Neural progenitor cell (in vitro differentiated cells): ENCODE results near the gene RNF220. TPM values are rescaled to one million over a fixed set of nuclear protein-coding genes. Genes with fewer than 3 reads are reported as not detected.

ENCODE experiments used
- DNase-seq: peaks from one replicate; pipeline ENCODE4 v3.0.0-alpha.2; 2016; ENCODE audit warnings: low spot score
- H2AFZ ChIP-seq: fragments of 200-600 bp; sonication (generic); replicated peaks from 2 replicates; pipeline ENCODE4 v1.6.1; 2016; ENCODE audit warnings: antibody characterized with exemption
- H3F3A ChIP-seq: fragments of 200-600 bp; sonication (generic); 2 replicates; pipeline ENCODE4 v1.6.1; 2016; ENCODE audit warnings: antibody characterized with exemption, low read depth
- H3K27ac ChIP-seq: fragments of 200-600 bp; sonication (generic); 2 replicates; pipeline ENCODE4 v1.5.1; 2016; ENCODE audit warnings: mild to moderate bottlenecking
- H3K27me3 ChIP-seq: fragments of 200-600 bp; sonication (generic); 2 replicates; pipeline ENCODE4 v1.6.1; 2016; ENCODE audit warnings: mild to moderate bottlenecking, moderate library complexity
- H3K36me3 ChIP-seq: fragments of 200-600 bp; sonication (generic); 2 replicates; pipeline ENCODE4 v1.5.1; 2016
- H3K4me1 ChIP-seq: fragments of 200-600 bp; sonication (generic); 2 replicates; pipeline ENCODE4 v1.6.1; 2016; ENCODE audit warnings: mixed run types
- H3K4me2 ChIP-seq: fragments of 200-600 bp; sonication (generic); 2 replicates; pipeline ENCODE4 v1.6.1; 2016
- H3K4me3 ChIP-seq: fragments of 200-600 bp; sonication (generic); 2 replicates; pipeline ENCODE4 v1.5.1; 2016
- H3K79me2 ChIP-seq: fragments of 200-600 bp; sonication (generic); 2 replicates; pipeline ENCODE4 v1.6.1; 2016; ENCODE audit warnings: low read depth
- H3K9ac ChIP-seq: fragments of 200-600 bp; sonication (generic); 2 replicates; pipeline ENCODE4 v1.6.1; 2016
- H3K9me3 ChIP-seq: fragments of 200-600 bp; sonication (generic); 2 replicates; pipeline ENCODE4 v1.5.1; 2016; ENCODE audit warnings: low read depth
- H4K20me1 ChIP-seq: fragments of 200-600 bp; sonication (generic); 2 replicates; pipeline ENCODE4 v1.6.1; 2016; ENCODE audit warnings: low read depth
- H3K27ac Mint-ChIP-seq: 3 replicates; pipeline ENCODE4 v1.8.0; 2021; ENCODE audit warnings: mixed read lengths
- H3K27me3 Mint-ChIP-seq: 2 replicates; pipeline ENCODE4 v1.8.0; 2022; ENCODE audit warnings: low read depth, mild to moderate bottlenecking, inconsistent platforms, moderate library complexity, mixed read lengths; ENCODE audit not compliant: insufficient read depth
- H3K36me3 Mint-ChIP-seq: 3 replicates; pipeline ENCODE4 v1.8.0; 2021; ENCODE audit warnings: mixed read lengths
- H3K4me1 Mint-ChIP-seq: 3 replicates; pipeline ENCODE4 v1.8.0; 2021; ENCODE audit warnings: mixed read lengths
- H3K4me3 Mint-ChIP-seq: 3 replicates; pipeline ENCODE4 v1.8.0; 2021; ENCODE audit warnings: mild to moderate bottlenecking, moderate library complexity, mixed read lengths
- H3K9me3 Mint-ChIP-seq: 3 replicates; pipeline ENCODE4 v1.8.0; 2020; ENCODE audit warnings: mixed read lengths
- EZH2 ChIP-seq: fragments of 200-600 bp; sonication (generic); IDR thresholded peaks from 2 replicates; pipeline ENCODE4 v1.6.1; 2017; ENCODE audit warnings: antibody characterized with exemption, mild to moderate bottlenecking, moderate library complexity
- EZH2phosphoT487 ChIP-seq: fragments of 200-600 bp; sonication (generic); IDR thresholded peaks from 2 replicates; pipeline ENCODE4 v1.6.1; 2017; ENCODE audit warnings: antibody characterized with exemption
- total RNA-seq: library from RNA; depleted of rRNA; stranded (reverse); fragments of >200 nt; gene quantifications from 2 replicates; pipeline ENCODE4 v1.2.3, GENCODE V29; 2015; ENCODE audit warnings: low replicate concordance
- TF ChIP-seq, protein P1 (sequence below): fragments of 200-600 bp; sonication (generic); IDR thresholded peaks from 2 replicates; pipeline ENCODE4 v1.5.1; 2017; ENCODE audit warnings: antibody characterized with exemption, mild to moderate bottlenecking

The RNF220 gene
- total RNA-seq, 1 donor from 2014 or later, result 93.8 TPM

DNA sequence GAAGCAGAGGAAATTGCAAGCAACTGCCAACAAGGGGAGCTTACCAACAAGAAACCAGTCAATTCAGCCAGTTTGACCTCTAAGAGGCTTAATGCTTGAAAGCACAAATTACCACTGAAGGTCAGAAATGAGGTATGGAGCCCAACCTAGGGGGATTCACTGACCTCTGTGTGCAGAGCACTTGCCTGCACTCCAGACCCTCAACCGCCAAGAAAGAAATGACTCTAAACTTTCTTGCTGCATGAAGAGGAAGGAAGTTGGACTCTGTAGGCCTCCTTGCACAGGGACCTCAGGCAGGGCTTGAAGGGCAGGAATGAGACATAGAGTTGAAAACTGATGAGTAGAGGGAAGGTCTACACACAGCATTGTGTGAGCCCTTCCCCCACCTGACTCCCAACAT is 279.5 kb downstream of the RNF220 start:
- no peak overlapping the region for H3K27ac Mint-ChIP-seq
- Histone ChIP-seq H3K36me3 (no peaks in the 10 kb centered on the region), H3K4me3 (no peak overlapping the region), H3K9me3 (no peaks in the 10 kb centered on the region), H4K20me1 (no peaks in the 10 kb centered on the region), H3K4me1 (no peaks in the 10 kb centered on the region), H3K79me2 (no peaks in the 10 kb centered on the region), H3K27me3 (no peaks in the 10 kb centered on the region), H2AFZ (no peak overlapping the region), H3F3A (no peaks in the 10 kb centered on the region), H3K27ac (no peak overlapping the region), H3K4me2 (no peak overlapping the region), H3K9ac (no peak overlapping the region)
- H3K36me3 Mint-ChIP-seq, result peaks cover 9% of the 10 kb centered on the region
- H3K27me3 Mint-ChIP-seq, result peaks cover 3% of the 10 kb centered on the region
- H3K4me3 Mint-ChIP-seq, result no peak overlapping the region
- TF ChIP-seq EZH2phosphoT487 (no peak), EZH2 (no peak)
- TF ChIP-seq, protein P1, sequence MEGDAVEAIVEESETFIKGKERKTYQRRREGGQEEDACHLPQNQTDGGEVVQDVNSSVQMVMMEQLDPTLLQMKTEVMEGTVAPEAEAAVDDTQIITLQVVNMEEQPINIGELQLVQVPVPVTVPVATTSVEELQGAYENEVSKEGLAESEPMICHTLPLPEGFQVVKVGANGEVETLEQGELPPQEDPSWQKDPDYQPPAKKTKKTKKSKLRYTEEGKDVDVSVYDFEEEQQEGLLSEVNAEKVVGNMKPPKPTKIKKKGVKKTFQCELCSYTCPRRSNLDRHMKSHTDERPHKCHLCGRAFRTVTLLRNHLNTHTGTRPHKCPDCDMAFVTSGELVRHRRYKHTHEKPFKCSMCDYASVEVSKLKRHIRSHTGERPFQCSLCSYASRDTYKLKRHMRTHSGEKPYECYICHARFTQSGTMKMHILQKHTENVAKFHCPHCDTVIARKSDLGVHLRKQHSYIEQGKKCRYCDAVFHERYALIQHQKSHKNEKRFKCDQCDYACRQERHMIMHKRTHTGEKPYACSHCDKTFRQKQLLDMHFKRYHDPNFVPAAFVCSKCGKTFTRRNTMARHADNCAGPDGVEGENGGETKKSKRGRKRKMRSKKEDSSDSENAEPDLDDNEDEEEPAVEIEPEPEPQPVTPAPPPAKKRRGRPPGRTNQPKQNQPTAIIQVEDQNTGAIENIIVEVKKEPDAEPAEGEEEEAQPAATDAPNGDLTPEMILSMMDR, result no peak
- H3K4me1 Mint-ChIP-seq, result peaks cover 8% of the 10 kb centered on the region
- H3K9me3 Mint-ChIP-seq, result no peaks in the 10 kb centered on the region
- DNase-seq, result no peak

DNA sequence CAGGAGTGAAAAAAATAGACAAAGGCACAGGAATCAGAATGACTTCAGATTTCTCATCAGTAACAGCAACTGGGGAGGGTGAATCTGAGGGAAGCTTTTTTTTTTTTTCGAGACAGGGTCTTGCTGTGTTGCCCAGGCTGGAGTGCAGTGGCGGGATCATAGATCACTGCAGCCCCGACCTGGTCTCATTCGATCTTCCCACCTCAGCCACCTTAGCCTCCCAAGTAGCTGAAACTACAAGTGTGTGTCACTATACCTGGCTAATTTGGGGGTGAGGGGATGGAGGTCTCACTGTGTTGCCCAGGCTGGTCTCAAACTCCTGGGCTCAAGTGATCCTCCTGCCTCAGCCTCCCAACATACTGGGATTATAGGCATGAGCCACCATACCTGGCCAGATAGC is 280.2 kb downstream of the RNF220 start:
- H3K27me3 ChIP-seq, result no peaks in the 10 kb centered on the region
- H3K27me3 Mint-ChIP-seq, result peaks cover 3% of the 10 kb centered on the region
- no peaks in the 10 kb centered on the region for H3F3A ChIP-seq
- no peak overlapping the region for H3K9ac ChIP-seq
- peaks cover 5% of the 10 kb centered on the region for H3K36me3 Mint-ChIP-seq
- H3K9me3 Mint-ChIP-seq, result no peaks in the 10 kb centered on the region
- no peaks in the 10 kb centered on the region for H3K79me2 ChIP-seq
- H3K4me3 ChIP-seq, result no peak overlapping the region
- no peaks in the 10 kb centered on the region for H3K9me3 ChIP-seq
- TF ChIP-seq EZH2, result no peak
- TF ChIP-seq EZH2phosphoT487, result no peak
- TF ChIP-seq, protein P1, result no peak
- H3K36me3 ChIP-seq, result no peaks in the 10 kb centered on the region
- no peaks in the 10 kb centered on the region for H3K4me1 ChIP-seq
- H3K4me1 Mint-ChIP-seq, result peaks cover 10% of the 10 kb centered on the region
- no peaks in the 10 kb centered on the region for H4K20me1 ChIP-seq
- no peak overlapping the region for H3K4me3 Mint-ChIP-seq
- H2AFZ ChIP-seq, result no peak overlapping the region
- no peak overlapping the region for H3K27ac ChIP-seq
- no peak overlapping the region for H3K27ac Mint-ChIP-seq
- DNase-seq, result no peak
- no peak overlapping the region for H3K4me2 ChIP-seq

DNA sequence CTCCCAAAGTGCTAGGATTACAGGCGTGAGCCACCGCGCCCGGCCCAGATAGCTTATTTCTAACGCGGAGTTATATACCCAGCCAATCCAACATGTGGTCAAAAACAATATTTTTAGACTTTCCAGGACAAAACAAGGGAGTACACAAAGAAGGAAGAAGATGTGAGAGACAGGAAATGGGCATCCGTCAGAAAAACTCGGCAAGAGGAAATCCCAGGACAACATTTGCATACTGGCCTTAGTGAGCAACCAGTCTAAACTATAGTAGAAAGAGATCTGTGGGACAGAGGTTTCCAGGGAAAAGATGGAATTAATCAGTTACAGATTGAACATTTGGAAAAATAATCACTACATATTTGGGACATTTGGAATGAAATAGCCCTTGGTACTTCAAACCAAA is 280.8 kb downstream of the RNF220 start:
- no peak overlapping the region for H3K4me2 ChIP-seq
- no peak overlapping the region for H3K27ac Mint-ChIP-seq
- H3F3A ChIP-seq, result no peaks in the 10 kb centered on the region
- no peaks in the 10 kb centered on the region for H3K9me3 Mint-ChIP-seq
- no peak overlapping the region for H2AFZ ChIP-seq
- peaks cover 2% of the 10 kb centered on the region for H3K36me3 Mint-ChIP-seq
- no peaks in the 10 kb centered on the region for H4K20me1 ChIP-seq
- no peak overlapping the region for H3K9ac ChIP-seq
- peaks cover 10% of the 10 kb centered on the region for H3K4me1 Mint-ChIP-seq
- H3K79me2 ChIP-seq, result no peaks in the 10 kb centered on the region
- H3K36me3 ChIP-seq, result no peaks in the 10 kb centered on the region
- TF ChIP-seq EZH2phosphoT487, result no peak
- no peak for TF ChIP-seq EZH2
- TF ChIP-seq, protein P1, result no peak
- H3K27me3 Mint-ChIP-seq, result peaks cover 3% of the 10 kb centered on the region
- no peaks in the 10 kb centered on the region for H3K9me3 ChIP-seq
- no peak overlapping the region for H3K27ac ChIP-seq
- no peaks in the 10 kb centered on the region for H3K27me3 ChIP-seq
- H3K4me3 Mint-ChIP-seq, result no peak overlapping the region
- H3K4me1 ChIP-seq, result no peaks in the 10 kb centered on the region
- H3K4me3 ChIP-seq, result no peak overlapping the region
- DNase-seq, result no peak
